ENCODE measurements around the gene NLK. TPM values are rescaled to one million over a fixed set of nuclear protein-coding genes. Genes with fewer than 3 reads are reported as not detected.
A peak's percentile ranks its signal among the peaks of the same experiment; 100 is the strongest.

Gene NLK
- polyA plus RNA-seq, result 1 to 10 TPM; 3.1 to 4.4 TPM

GRCh38 chr17:28042657-28042720 lies at the start of gene NLK:
Gene NLK, plus strand, starts transcription at chr17:28042677. Its CDS starts 197 bp downstream, at chr17:28042874.
- 83 to 89% methylated on average over 1 of the region's 1 CpG for WGBS, 2 donors
- Histone ChIP-seq H3K27me3 (ENCODE audit: control insufficient read depth in 1 of 2, insufficient read depth in 2 of 2, low read length in 2 of 2) (no peaks in the 10 kb centered on the region), H3K4me1 (ENCODE audit: control insufficient read depth in 2 of 2, insufficient read depth in 2 of 2, low read length in 1 of 2) (peaks cover 4 to 7% of the 10 kb centered on the region in 2 donors), H3K36me3 (ENCODE audit: control insufficient read depth in 2 of 2, insufficient read depth in 2 of 2, low read length in 1 of 2) (no peaks in the 10 kb centered on the region), H3K27ac (ENCODE audit: low read depth in 2 of 2, low read length in 1 of 2) (peak within 1 kb of the TSS; percentile 53 to 75), H3K9me3 (ENCODE audit: control insufficient read depth in 2 of 2, insufficient read depth in 1 of 2, low read depth in 1 of 2, low read length in 1 of 2) (peaks cover 0 to 2% of the 10 kb centered on the region in 2 donors), H3K4me3 (ENCODE audit: low read depth in 1 of 2, low read length in 2 of 2) (peak within 1 kb of the TSS; percentile 69 to 79)

- Histone ChIP-seq H3K4me3 (ENCODE audit: low read depth in 1 of 2, low read length in 2 of 2) (no peak overlapping the region), H3K4me1 (ENCODE audit: control insufficient read depth in 2 of 2, insufficient read depth in 2 of 2, low read length in 1 of 2) (no peaks in the 10 kb centered on the region), H3K36me3 (ENCODE audit: control insufficient read depth in 2 of 2, insufficient read depth in 2 of 2, low read length in 1 of 2) (no peaks in the 10 kb centered on the region), H3K9me3 (ENCODE audit: control insufficient read depth in 2 of 2, insufficient read depth in 1 of 2, low read depth in 1 of 2, low read length in 1 of 2) (no peaks in the 10 kb centered on the region), H3K27ac (ENCODE audit: low read depth in 2 of 2, low read length in 1 of 2) (no peak overlapping the region), H3K27me3 (ENCODE audit: control insufficient read depth in 1 of 2, insufficient read depth in 2 of 2, low read length in 2 of 2) (no peaks in the 10 kb centered on the region)
- 75 to 76% methylated on average over 3 of the region's 3 CpGs for WGBS, 2 donors
Measured at GRCh38 chr17:27993161-27993695, 49.2 kb upstream of the NLK start.

DNA sequence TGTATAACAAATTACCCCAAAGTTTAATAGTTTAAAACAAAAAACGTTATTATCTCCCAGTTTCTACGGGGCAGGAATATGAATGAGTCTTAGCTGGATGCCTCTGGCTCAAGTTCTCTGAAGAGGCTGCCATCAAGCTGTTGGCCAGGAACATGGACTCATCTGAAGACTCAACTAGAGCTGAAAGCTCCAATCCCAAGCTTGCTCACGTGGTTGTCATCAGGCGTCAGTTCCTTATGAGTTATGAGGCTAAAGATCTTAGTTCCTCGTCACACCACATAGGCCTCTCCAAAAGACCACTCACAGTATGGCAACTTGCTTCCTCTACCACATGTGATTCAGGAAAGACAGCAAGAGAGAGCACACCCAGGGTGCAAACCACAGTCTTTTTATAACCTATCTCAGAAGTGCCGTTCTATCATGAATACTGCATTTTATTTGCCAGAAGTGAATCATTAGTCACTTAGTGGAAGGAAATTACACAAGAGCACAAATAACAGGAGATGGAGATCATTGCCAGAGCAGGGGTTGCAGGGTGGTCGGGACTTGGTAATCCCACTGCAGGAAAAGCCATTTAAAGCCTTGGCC lies 48.7 kb upstream of the NLK start:
- H3K27ac ChIP-seq (ENCODE audit: low read depth in 2 of 2, low read length in 1 of 2), result no peak overlapping the region
- no peaks in the 10 kb centered on the region for H3K4me1 ChIP-seq (ENCODE audit: control insufficient read depth in 2 of 2, insufficient read depth in 2 of 2, low read length in 1 of 2)
- no peaks in the 10 kb centered on the region for H3K27me3 ChIP-seq (ENCODE audit: control insufficient read depth in 1 of 2, insufficient read depth in 2 of 2, low read length in 2 of 2)
- no peaks in the 10 kb centered on the region for H3K9me3 ChIP-seq (ENCODE audit: control insufficient read depth in 2 of 2, insufficient read depth in 1 of 2, low read depth in 1 of 2, low read length in 1 of 2)
- H3K36me3 ChIP-seq (ENCODE audit: control insufficient read depth in 2 of 2, insufficient read depth in 2 of 2, low read length in 1 of 2), result no peaks in the 10 kb centered on the region
- H3K4me3 ChIP-seq (ENCODE audit: low read depth in 1 of 2, low read length in 2 of 2), result no peak overlapping the region
- 78 to 83% methylated on average over 7 of the region's 7 CpGs for WGBS, 2 donors

DNA sequence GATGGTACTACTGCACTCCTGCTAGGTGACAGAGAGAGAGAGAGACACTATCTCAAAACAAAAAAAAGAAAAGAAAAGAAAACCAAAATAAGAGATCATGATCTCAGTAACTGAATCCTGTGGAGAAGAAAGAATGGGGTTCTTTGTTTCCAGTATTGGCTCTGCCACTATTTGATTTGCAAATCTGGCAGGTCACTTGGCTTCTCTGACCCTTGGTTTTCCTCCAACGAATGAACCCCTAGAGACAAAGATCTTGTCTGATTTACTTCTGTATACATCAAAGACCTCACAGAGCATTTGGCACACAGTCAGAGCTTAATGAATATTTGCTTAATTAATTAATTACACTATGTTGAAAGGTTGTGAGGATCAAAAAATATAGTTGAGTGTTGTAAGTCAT lies 47.9 kb upstream of the NLK start:
- Histone ChIP-seq H3K9me3 (ENCODE audit: control insufficient read depth in 2 of 2, insufficient read depth in 1 of 2, low read depth in 1 of 2, low read length in 1 of 2) (no peaks in the 10 kb centered on the region), H3K4me3 (ENCODE audit: low read depth in 1 of 2, low read length in 2 of 2) (no peak overlapping the region), H3K36me3 (ENCODE audit: control insufficient read depth in 2 of 2, insufficient read depth in 2 of 2, low read length in 1 of 2) (no peaks in the 10 kb centered on the region), H3K4me1 (ENCODE audit: control insufficient read depth in 2 of 2, insufficient read depth in 2 of 2, low read length in 1 of 2) (no peaks in the 10 kb centered on the region), H3K27ac (ENCODE audit: low read depth in 2 of 2, low read length in 1 of 2) (no peak overlapping the region), H3K27me3 (ENCODE audit: control insufficient read depth in 1 of 2, insufficient read depth in 2 of 2, low read length in 2 of 2) (no peaks in the 10 kb centered on the region)
- 9 to 16% methylated on average over 1 of the region's 1 CpG for WGBS, 2 donors

DNA sequence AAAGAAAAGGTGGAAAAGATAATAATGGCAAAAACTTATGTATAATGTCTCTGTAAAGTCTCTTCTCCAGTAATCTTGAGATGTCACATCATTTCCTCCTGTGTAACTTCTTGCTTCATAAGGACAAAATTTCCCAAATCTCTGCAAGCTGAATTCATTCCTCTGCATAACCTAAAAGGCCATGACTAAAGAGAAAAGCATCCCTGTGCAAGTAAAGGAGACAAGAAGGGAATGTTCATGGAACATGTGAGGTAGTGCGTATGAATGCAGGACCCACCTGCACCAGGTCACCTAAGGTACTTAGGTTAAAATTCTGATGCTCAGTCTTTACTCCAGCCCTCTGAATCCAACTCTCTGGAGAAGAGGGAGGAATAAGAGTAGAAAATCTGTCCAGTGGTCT lies 46.9 kb upstream of the NLK start:
- Histone ChIP-seq H3K4me3 (ENCODE audit: low read depth in 1 of 2, low read length in 2 of 2) (no peak overlapping the region), H3K27me3 (ENCODE audit: control insufficient read depth in 1 of 2, insufficient read depth in 2 of 2, low read length in 2 of 2) (no peaks in the 10 kb centered on the region), H3K4me1 (ENCODE audit: control insufficient read depth in 2 of 2, insufficient read depth in 2 of 2, low read length in 1 of 2) (no peaks in the 10 kb centered on the region), H3K36me3 (ENCODE audit: control insufficient read depth in 2 of 2, insufficient read depth in 2 of 2, low read length in 1 of 2) (no peaks in the 10 kb centered on the region), H3K27ac (ENCODE audit: low read depth in 2 of 2, low read length in 1 of 2) (no peak overlapping the region), H3K9me3 (ENCODE audit: control insufficient read depth in 2 of 2, insufficient read depth in 1 of 2, low read depth in 1 of 2, low read length in 1 of 2) (no peaks in the 10 kb centered on the region)
- 4 to 51% methylated on average over 1 of the region's 1 CpG for WGBS, 2 donors

- 44 to 52% methylated on average over 12 of the region's 12 CpGs for WGBS, 2 donors
- no peaks in the 10 kb centered on the region for H3K27me3 ChIP-seq (ENCODE audit: control insufficient read depth in 1 of 2, insufficient read depth in 2 of 2, low read length in 2 of 2)
- H3K4me3 ChIP-seq (ENCODE audit: low read depth in 1 of 2, low read length in 2 of 2), result no peak overlapping the region
- no peaks in the 10 kb centered on the region for H3K4me1 ChIP-seq (ENCODE audit: control insufficient read depth in 2 of 2, insufficient read depth in 2 of 2, low read length in 1 of 2)
- H3K36me3 ChIP-seq (ENCODE audit: control insufficient read depth in 2 of 2, insufficient read depth in 2 of 2, low read length in 1 of 2), result no peaks in the 10 kb centered on the region
- H3K27ac ChIP-seq (ENCODE audit: low read depth in 2 of 2, low read length in 1 of 2), result no peak overlapping the region
- no peaks in the 10 kb centered on the region for H3K9me3 ChIP-seq (ENCODE audit: control insufficient read depth in 2 of 2, insufficient read depth in 1 of 2, low read depth in 1 of 2, low read length in 1 of 2)
Measured at GRCh38 chr17:27996202-27997043, 46.1 kb upstream of the NLK start.

DNA sequence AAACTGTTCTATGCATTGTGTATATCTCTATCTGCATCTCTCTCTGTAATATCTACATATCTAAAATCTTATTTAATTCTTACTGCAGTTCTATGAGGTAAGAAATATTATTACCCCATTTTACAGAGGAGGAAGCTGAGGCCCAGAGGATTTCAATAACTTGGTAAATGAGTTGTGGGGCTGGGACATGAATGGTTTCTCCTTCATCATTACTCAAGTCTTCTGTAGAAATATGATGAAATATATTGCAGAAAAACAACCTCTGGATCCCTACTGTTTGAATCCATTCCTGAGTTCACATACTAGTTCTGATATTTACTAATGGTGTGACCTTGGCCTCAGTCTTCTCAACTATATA lies 45.5 kb upstream of the NLK start:
- Histone ChIP-seq H3K4me3 (ENCODE audit: low read depth in 1 of 2, low read length in 2 of 2) (no peak overlapping the region), H3K4me1 (ENCODE audit: control insufficient read depth in 2 of 2, insufficient read depth in 2 of 2, low read length in 1 of 2) (no peaks in the 10 kb centered on the region), H3K27ac (ENCODE audit: low read depth in 2 of 2, low read length in 1 of 2) (no peak overlapping the region), H3K27me3 (ENCODE audit: control insufficient read depth in 1 of 2, insufficient read depth in 2 of 2, low read length in 2 of 2) (no peaks in the 10 kb centered on the region), H3K9me3 (ENCODE audit: control insufficient read depth in 2 of 2, insufficient read depth in 1 of 2, low read depth in 1 of 2, low read length in 1 of 2) (no peaks in the 10 kb centered on the region), H3K36me3 (ENCODE audit: control insufficient read depth in 2 of 2, insufficient read depth in 2 of 2, low read length in 1 of 2) (no peaks in the 10 kb centered on the region)

DNA sequence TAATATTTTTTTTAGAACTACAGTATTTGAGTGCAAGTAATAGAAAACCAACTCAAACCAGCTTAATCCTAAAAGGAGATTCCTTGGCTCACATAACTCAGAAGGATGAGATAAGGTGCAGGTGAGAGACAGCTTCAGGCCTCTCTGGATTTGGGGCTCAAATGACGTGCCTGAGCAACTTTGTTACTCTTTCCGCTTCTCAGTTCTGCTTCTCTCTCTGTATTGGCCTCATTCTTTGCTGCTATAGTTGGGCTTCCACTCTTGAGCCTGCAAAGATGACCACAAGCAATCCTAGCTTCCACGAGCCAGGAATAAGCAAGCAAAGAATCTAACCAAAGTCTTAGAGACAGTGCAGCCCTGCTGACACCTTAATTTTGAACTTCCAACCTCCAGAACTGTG lies 45.0 kb upstream of the NLK start:
- WGBS, 2 donors, result 62 to 88% methylated on average over 3 of the region's 3 CpGs
- Histone ChIP-seq H3K27ac (ENCODE audit: low read depth in 2 of 2, low read length in 1 of 2) (no peak overlapping the region), H3K4me3 (ENCODE audit: low read depth in 1 of 2, low read length in 2 of 2) (no peak overlapping the region), H3K27me3 (ENCODE audit: control insufficient read depth in 1 of 2, insufficient read depth in 2 of 2, low read length in 2 of 2) (no peaks in the 10 kb centered on the region), H3K9me3 (ENCODE audit: control insufficient read depth in 2 of 2, insufficient read depth in 1 of 2, low read depth in 1 of 2, low read length in 1 of 2) (no peaks in the 10 kb centered on the region), H3K4me1 (ENCODE audit: control insufficient read depth in 2 of 2, insufficient read depth in 2 of 2, low read length in 1 of 2) (no peaks in the 10 kb centered on the region), H3K36me3 (ENCODE audit: control insufficient read depth in 2 of 2, insufficient read depth in 2 of 2, low read length in 1 of 2) (no peaks in the 10 kb centered on the region)

DNA sequence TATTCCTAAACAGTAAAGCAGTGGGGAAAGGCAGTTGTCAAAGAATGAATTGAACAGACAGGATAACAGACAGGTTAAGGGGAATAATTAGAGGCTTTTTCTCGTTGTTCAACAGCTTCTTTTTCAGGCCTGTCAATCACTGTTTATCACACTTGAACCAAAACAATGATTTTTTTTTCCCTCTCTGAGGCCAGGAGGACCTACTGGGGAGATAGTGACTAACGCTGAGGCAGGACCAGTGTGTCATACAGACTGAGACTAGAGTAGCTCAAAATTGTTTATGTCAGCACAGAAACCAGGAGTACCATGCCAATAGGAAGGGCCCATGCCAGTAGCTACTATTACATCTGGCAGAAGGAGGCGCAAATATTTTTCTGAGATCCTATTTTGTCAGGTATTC lies 41.3 kb upstream of the NLK start:
- Histone ChIP-seq H3K36me3 (ENCODE audit: control insufficient read depth in 2 of 2, insufficient read depth in 2 of 2, low read length in 1 of 2) (no peaks in the 10 kb centered on the region), H3K27ac (ENCODE audit: low read depth in 2 of 2, low read length in 1 of 2) (no peak overlapping the region), H3K27me3 (ENCODE audit: control insufficient read depth in 1 of 2, insufficient read depth in 2 of 2, low read length in 2 of 2) (no peaks in the 10 kb centered on the region), H3K4me1 (ENCODE audit: control insufficient read depth in 2 of 2, insufficient read depth in 2 of 2, low read length in 1 of 2) (no peaks in the 10 kb centered on the region), H3K9me3 (ENCODE audit: control insufficient read depth in 2 of 2, insufficient read depth in 1 of 2, low read depth in 1 of 2, low read length in 1 of 2) (no peaks in the 10 kb centered on the region), H3K4me3 (ENCODE audit: low read depth in 1 of 2, low read length in 2 of 2) (no peak overlapping the region)
- 48 to 54% methylated on average over 3 of the region's 3 CpGs for WGBS, 2 donors

GRCh38 chr17:28004344-28004743 lies 38.1 kb upstream of the NLK start:
- 76 to 80% methylated on average over 2 of the region's 2 CpGs for WGBS, 2 donors
- H3K36me3 ChIP-seq (ENCODE audit: control insufficient read depth in 2 of 2, insufficient read depth in 2 of 2, low read length in 1 of 2), result no peaks in the 10 kb centered on the region
- no peak overlapping the region for H3K4me3 ChIP-seq (ENCODE audit: low read depth in 1 of 2, low read length in 2 of 2)
- H3K27me3 ChIP-seq (ENCODE audit: control insufficient read depth in 1 of 2, insufficient read depth in 2 of 2, low read length in 2 of 2), result no peaks in the 10 kb centered on the region
- H3K27ac ChIP-seq (ENCODE audit: low read depth in 2 of 2, low read length in 1 of 2), result no peak overlapping the region
- no peaks in the 10 kb centered on the region for H3K4me1 ChIP-seq (ENCODE audit: control insufficient read depth in 2 of 2, insufficient read depth in 2 of 2, low read length in 1 of 2)
- H3K9me3 ChIP-seq (ENCODE audit: control insufficient read depth in 2 of 2, insufficient read depth in 1 of 2, low read depth in 1 of 2, low read length in 1 of 2), result no peaks in the 10 kb centered on the region
